ENCODE results near the gene IMMP2L.

- TF ChIP-seq E2F1 (CRISPR knock-in tag; IDR thresholded peaks at IDR 0.05): no peak
- TF ChIP-seq, protein P1, sequence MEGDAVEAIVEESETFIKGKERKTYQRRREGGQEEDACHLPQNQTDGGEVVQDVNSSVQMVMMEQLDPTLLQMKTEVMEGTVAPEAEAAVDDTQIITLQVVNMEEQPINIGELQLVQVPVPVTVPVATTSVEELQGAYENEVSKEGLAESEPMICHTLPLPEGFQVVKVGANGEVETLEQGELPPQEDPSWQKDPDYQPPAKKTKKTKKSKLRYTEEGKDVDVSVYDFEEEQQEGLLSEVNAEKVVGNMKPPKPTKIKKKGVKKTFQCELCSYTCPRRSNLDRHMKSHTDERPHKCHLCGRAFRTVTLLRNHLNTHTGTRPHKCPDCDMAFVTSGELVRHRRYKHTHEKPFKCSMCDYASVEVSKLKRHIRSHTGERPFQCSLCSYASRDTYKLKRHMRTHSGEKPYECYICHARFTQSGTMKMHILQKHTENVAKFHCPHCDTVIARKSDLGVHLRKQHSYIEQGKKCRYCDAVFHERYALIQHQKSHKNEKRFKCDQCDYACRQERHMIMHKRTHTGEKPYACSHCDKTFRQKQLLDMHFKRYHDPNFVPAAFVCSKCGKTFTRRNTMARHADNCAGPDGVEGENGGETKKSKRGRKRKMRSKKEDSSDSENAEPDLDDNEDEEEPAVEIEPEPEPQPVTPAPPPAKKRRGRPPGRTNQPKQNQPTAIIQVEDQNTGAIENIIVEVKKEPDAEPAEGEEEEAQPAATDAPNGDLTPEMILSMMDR (IDR thresholded peaks at IDR 0.05): no peak
- TF ChIP-seq, protein P2, sequence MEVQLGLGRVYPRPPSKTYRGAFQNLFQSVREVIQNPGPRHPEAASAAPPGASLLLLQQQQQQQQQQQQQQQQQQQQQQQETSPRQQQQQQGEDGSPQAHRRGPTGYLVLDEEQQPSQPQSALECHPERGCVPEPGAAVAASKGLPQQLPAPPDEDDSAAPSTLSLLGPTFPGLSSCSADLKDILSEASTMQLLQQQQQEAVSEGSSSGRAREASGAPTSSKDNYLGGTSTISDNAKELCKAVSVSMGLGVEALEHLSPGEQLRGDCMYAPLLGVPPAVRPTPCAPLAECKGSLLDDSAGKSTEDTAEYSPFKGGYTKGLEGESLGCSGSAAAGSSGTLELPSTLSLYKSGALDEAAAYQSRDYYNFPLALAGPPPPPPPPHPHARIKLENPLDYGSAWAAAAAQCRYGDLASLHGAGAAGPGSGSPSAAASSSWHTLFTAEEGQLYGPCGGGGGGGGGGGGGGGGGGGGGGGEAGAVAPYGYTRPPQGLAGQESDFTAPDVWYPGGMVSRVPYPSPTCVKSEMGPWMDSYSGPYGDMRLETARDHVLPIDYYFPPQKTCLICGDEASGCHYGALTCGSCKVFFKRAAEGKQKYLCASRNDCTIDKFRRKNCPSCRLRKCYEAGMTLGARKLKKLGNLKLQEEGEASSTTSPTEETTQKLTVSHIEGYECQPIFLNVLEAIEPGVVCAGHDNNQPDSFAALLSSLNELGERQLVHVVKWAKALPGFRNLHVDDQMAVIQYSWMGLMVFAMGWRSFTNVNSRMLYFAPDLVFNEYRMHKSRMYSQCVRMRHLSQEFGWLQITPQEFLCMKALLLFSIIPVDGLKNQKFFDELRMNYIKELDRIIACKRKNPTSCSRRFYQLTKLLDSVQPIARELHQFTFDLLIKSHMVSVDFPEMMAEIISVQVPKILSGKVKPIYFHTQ (CRISPR knock-in tag; IDR thresholded peaks at IDR 0.05): no peak
- no peak for TF ChIP-seq NR3C1 (CRISPR knock-in tag; conservative IDR thresholded peaks at IDR 0.05; ENCODE audit: low read depth)
- TF ChIP-seq, protein P3, sequence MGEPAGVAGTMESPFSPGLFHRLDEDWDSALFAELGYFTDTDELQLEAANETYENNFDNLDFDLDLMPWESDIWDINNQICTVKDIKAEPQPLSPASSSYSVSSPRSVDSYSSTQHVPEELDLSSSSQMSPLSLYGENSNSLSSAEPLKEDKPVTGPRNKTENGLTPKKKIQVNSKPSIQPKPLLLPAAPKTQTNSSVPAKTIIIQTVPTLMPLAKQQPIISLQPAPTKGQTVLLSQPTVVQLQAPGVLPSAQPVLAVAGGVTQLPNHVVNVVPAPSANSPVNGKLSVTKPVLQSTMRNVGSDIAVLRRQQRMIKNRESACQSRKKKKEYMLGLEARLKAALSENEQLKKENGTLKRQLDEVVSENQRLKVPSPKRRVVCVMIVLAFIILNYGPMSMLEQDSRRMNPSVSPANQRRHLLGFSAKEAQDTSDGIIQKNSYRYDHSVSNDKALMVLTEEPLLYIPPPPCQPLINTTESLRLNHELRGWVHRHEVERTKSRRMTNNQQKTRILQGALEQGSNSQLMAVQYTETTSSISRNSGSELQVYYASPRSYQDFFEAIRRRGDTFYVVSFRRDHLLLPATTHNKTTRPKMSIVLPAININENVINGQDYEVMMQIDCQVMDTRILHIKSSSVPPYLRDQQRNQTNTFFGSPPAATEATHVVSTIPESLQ (CRISPR knock-in tag; IDR thresholded peaks at IDR 0.05): no peak
- TF ChIP-seq JAZF1 (CRISPR knock-in tag; IDR thresholded peaks at IDR 0.05): no peak
- TF ChIP-seq, protein P4, sequence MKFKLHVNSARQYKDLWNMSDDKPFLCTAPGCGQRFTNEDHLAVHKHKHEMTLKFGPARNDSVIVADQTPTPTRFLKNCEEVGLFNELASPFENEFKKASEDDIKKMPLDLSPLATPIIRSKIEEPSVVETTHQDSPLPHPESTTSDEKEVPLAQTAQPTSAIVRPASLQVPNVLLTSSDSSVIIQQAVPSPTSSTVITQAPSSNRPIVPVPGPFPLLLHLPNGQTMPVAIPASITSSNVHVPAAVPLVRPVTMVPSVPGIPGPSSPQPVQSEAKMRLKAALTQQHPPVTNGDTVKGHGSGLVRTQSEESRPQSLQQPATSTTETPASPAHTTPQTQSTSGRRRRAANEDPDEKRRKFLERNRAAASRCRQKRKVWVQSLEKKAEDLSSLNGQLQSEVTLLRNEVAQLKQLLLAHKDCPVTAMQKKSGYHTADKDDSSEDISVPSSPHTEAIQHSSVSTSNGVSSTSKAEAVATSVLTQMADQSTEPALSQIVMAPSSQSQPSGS (CRISPR knock-in tag; IDR thresholded peaks at IDR 0.05; ENCODE audit: borderline replicate concordance, low read depth): no peak
- no peak for TF ChIP-seq ETV6 (CRISPR knock-in tag; IDR thresholded peaks at IDR 0.05)
These were observed 180.7 kb downstream of the IMMP2L start for GRCh38 chr7:111381590-111381989.

All from WTC11 (cell line).